CD4-positive, alpha-beta T cell treated with Interferon alpha-2 for 1 hour (primary cell): ENCODE measurements around the gene ZNHIT3.
"Not testable (repeated sequence)": the region's sequence is repeated elsewhere in the genome, so short reads cannot be mapped to it uniquely, and the experiment has no call there.

Experiments used
- DNase-seq, 2 donors: peaks; one replicate each; pipeline ENCODE4 v3.0.0-alpha.2; 2020 to 2022

ZNHIT3 gene

GRCh38 chr17:36486204-36487194 lies at the start of gene ZNHIT3:
ZNHIT3 (plus strand) TSS chr17:36486681; CDS start chr17:36486700, 19 bp downstream.
- peak; percentile 89 to 92 for DNase-seq

- not testable (repeated sequence) for DNase-seq
Measured at GRCh38 chr17:36441792-36442191, 44.7 kb upstream of the ZNHIT3 start.

GRCh38 chr17:36443777-36444176 lies 42.7 kb upstream of the ZNHIT3 start:
- no peak for DNase-seq

- DNase-seq = not testable (repeated sequence)
Measured at GRCh38 chr17:36449997-36450396, 36.5 kb upstream of the ZNHIT3 start.

GRCh38 chr17:36452888-36453287 lies 33.6 kb upstream of the ZNHIT3 start:
- not testable (repeated sequence) for DNase-seq

GRCh38 chr17:36457701-36458100 lies 28.8 kb upstream of the ZNHIT3 start:
- not testable (repeated sequence) for DNase-seq

- DNase-seq = no peak
Measured at GRCh38 chr17:36459045-36459444, 27.4 kb upstream of the ZNHIT3 start.

GRCh38 chr17:36459601-36460000 lies 26.9 kb upstream of the ZNHIT3 start:
- no peak for DNase-seq

- no peak for DNase-seq
Measured at GRCh38 chr17:36460265-36460937, 26.1 kb upstream of the ZNHIT3 start.

GRCh38 chr17:36461330-36462110 lies 25.0 kb upstream of the ZNHIT3 start:
- no peak for DNase-seq

- DNase-seq = peak; percentile 23 to 31
Measured at GRCh38 chr17:36463916-36464764, 22.3 kb upstream of the ZNHIT3 start.

- DNase-seq = no peak
Measured at GRCh38 chr17:36464765-36465088, 21.8 kb upstream of the ZNHIT3 start.

- no peak for DNase-seq
Measured at GRCh38 chr17:36468903-36469635, 17.4 kb upstream of the ZNHIT3 start.

- no peak for DNase-seq
Measured at GRCh38 chr17:36469733-36470132, 16.7 kb upstream of the ZNHIT3 start.

GRCh38 chr17:36470499-36470898 lies 16.0 kb upstream of the ZNHIT3 start:
- no peak for DNase-seq

- DNase-seq = no peak
Measured at GRCh38 chr17:36474571-36474970, 11.9 kb upstream of the ZNHIT3 start.

GRCh38 chr17:36475346-36475970 lies 11.0 kb upstream of the ZNHIT3 start:
- DNase-seq = no peak

- no peak for DNase-seq
Measured at GRCh38 chr17:36481829-36482228, 4.7 kb upstream of the ZNHIT3 start.

- peak; percentile 76 to 83 for DNase-seq
Measured at GRCh38 chr17:36482611-36483504, 3.6 kb upstream of the ZNHIT3 start.

- not testable (repeated sequence) for DNase-seq
Measured at GRCh38 chr17:36484021-36484420, 2.5 kb upstream of the ZNHIT3 start.
